ENCODE measurements around the gene HIPK2.

GRCh38 chr7:139610595-139610994, 167.2 kb downstream of the HIPK2 start:
- TF ChIP-seq CTCF (conservative IDR thresholded peaks at IDR 0.05; ENCODE audit: low read depth, low read length) (no peak), EZH2 (IDR thresholded peaks at IDR 0.05; ENCODE audit: borderline replicate concordance, low read depth, low read length, poor library complexity, severe bottlenecking) (no peak)
